Activated B cell treated with CpG ODN at 0.5 μM for 24 hours (primary cell): Measurements from ENCODE around the gene SEMA5A. TPM values are rescaled to one million over a fixed set of nuclear protein-coding genes. Genes with fewer than 3 reads are reported as not detected.

Experiments
- ATAC-seq: fragments of 200-7000 bp; cut with Tn5 transposase; one replicate; pipeline ENCODE4 v1.10.0; 2021; ENCODE audit warnings: low read depth, mild to moderate bottlenecking, moderate library complexity
- CTCF ChIA-PET: fragments of 350-600 bp; sonication (Branson Sonifier 250); formaldehyde crosslinking; loops from one replicate; lab custom pipeline; 2021; ENCODE audit warnings: antibody characterized with exemption; lab: Charles Lee
- POLR2A ChIA-PET: fragments of 350-600 bp; sonication (Branson Sonifier 250); formaldehyde crosslinking; loops from one replicate; lab custom pipeline; 2021; ENCODE audit warnings: antibody characterized with exemption; lab: Charles Lee
- DNase-seq: peaks from one replicate; pipeline ENCODE4 v3.0.0; 2022
- H3K27ac Mint-ChIP-seq: one replicate; pipeline ENCODE4 v1.8.0; 2020; ENCODE audit warnings: mixed read lengths
- H3K27me3 Mint-ChIP-seq: one replicate; pipeline ENCODE4 v1.8.0; 2021; ENCODE audit warnings: mixed read lengths
- H3K36me3 Mint-ChIP-seq: one replicate; pipeline ENCODE4 v1.8.0; 2021; ENCODE audit warnings: low read depth, mixed read lengths
- H3K4me1 Mint-ChIP-seq: one replicate; pipeline ENCODE4 v1.8.0; 2021; ENCODE audit warnings: mixed read lengths
- H3K4me3 Mint-ChIP-seq: one replicate; pipeline ENCODE4 v1.8.0; 2020; ENCODE audit warnings: mild to moderate bottlenecking, mixed read lengths
- H3K9me3 Mint-ChIP-seq: one replicate; pipeline ENCODE4 v1.8.0; 2020; ENCODE audit warnings: mixed read lengths
- intact Hi-C: fragments of 100-400 bp; cut with micrococcal nuclease; formaldehyde crosslinking; loops from one replicate; pipeline ENCODE4 v1.15.1; 2024
- total RNA-seq: library from RNA; stranded (reverse); gene quantifications from 2 replicates; pipeline ENCODE4 v1.2.3, GENCODE V29; 2022
- TF ChIP-seq, protein P1 (sequence below): fragments of 200-600 bp; IDR thresholded peaks from one replicate; pipeline ENCODE4 v1.8.0; 2022; ENCODE audit warnings: antibody characterized with exemption, mild to moderate bottlenecking

Gene SEMA5A
- total RNA-seq, 1 donor from 2014 or later, result not detected

DNA sequence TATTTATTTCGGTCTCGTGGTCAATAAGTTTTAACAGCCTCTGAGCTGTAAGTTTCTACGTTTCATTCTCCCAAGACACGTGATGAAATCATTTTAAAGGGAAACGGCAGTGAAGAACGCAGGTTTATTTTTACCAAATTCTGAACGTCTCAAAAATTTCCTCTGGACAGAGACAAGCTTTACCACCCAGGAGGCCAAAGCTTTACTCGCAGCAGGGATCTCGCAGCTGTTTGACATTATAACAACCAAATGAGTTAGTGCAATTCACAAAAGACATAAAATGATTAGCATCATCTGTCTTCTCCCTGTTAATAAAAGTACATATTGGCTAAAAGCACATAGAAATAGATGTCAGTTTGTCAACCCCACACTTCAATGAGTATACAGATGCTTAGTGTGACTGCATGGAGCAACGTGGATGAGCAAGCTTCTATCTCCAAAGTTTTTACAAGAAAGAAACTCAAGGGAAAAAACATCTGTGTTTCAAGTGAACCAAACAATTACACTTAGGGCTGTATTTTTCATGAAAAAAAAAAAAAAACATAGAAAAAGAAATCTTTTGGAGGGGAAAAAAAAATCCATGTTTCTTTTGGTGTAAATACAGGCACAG is 2.5 kb downstream of the SEMA5A start:
- TF ChIP-seq, protein P1, sequence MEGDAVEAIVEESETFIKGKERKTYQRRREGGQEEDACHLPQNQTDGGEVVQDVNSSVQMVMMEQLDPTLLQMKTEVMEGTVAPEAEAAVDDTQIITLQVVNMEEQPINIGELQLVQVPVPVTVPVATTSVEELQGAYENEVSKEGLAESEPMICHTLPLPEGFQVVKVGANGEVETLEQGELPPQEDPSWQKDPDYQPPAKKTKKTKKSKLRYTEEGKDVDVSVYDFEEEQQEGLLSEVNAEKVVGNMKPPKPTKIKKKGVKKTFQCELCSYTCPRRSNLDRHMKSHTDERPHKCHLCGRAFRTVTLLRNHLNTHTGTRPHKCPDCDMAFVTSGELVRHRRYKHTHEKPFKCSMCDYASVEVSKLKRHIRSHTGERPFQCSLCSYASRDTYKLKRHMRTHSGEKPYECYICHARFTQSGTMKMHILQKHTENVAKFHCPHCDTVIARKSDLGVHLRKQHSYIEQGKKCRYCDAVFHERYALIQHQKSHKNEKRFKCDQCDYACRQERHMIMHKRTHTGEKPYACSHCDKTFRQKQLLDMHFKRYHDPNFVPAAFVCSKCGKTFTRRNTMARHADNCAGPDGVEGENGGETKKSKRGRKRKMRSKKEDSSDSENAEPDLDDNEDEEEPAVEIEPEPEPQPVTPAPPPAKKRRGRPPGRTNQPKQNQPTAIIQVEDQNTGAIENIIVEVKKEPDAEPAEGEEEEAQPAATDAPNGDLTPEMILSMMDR, result no peak
- Mint-ChIP-seq H3K36me3 (no peaks in the 10 kb centered on the region), H3K4me1 (peaks cover 13% of the 10 kb centered on the region), H3K4me3 (no peak overlapping the region), H3K27me3 (peaks cover 23% of the 10 kb centered on the region), H3K27ac (no peak overlapping the region), H3K9me3 (no peaks in the 10 kb centered on the region)
- CTCF ChIA-PET, result interaction anchor here (0.7 kb wide), 1 partner anchor 654 kb away, joined by 4 read pairs; no protein-coding TSS in a partner anchor
- intact Hi-C loops, result no loop called here
- DNase-seq (no peak), ATAC-seq (no peak)
- POLR2A ChIA-PET, result no interaction called here

DNA sequence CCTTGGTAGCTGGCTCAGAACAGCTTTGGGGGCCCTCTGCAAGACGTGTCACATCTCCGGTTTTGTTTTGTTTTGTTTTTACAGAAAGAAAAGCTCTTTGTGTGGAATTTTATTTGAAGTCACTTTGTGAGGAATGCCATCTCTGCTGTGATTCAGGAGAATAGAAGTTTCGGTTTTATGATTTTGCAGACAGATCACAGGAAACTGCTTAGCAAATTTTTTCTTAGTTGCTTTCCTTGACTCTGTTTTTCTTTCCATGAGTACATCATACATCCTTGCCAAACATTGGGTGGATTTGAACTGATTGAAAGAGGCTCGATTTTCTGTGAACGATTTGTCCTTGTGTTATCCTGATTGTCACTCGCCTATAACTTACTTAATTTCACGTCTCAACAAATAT is 5.1 kb downstream of the SEMA5A start:
- Mint-ChIP-seq H3K36me3 (no peaks in the 10 kb centered on the region), H3K4me3 (no peak overlapping the region), H3K27me3 (peaks cover 18% of the 10 kb centered on the region), H3K9me3 (no peaks in the 10 kb centered on the region), H3K4me1 (peaks cover 10% of the 10 kb centered on the region), H3K27ac (no peak overlapping the region)
- TF ChIP-seq, protein P1, result no peak
- ChIA-PET CTCF (no interaction called here), POLR2A (no interaction called here)
- no peak for ATAC-seq
- DNase-seq, result no peak
- intact Hi-C loops, result no loop called here

DNA sequence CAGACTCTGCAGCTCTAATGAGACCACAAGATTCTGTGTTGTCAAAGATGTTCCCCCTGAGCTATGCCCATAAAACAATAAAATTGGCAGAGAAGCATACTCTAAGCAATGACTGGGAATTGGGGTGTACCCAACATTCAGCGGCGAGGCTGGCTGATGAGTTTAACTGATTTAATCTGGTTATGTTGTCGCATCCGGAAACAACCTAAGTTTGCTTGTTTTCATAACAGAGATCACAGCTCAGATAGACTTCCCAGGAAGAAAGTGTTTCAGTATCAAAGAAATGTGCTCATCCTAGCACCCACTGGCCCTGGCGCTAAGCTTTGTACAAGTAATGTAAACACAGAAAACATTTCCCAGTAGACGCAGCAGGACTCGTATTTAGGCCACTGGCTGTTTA is 7.4 kb downstream of the SEMA5A start:
- ATAC-seq (no peak), DNase-seq (no peak)
- no peaks in the 10 kb centered on the region for H3K9me3 Mint-ChIP-seq
- ChIA-PET POLR2A (no interaction called here), CTCF (no interaction called here)
- H3K27ac Mint-ChIP-seq, result no peak overlapping the region
- intact Hi-C loops, result no loop called here
- H3K36me3 Mint-ChIP-seq, result no peaks in the 10 kb centered on the region
- TF ChIP-seq, protein P1, result no peak
- peaks cover 9% of the 10 kb centered on the region for H3K27me3 Mint-ChIP-seq
- H3K4me1 Mint-ChIP-seq, result no peaks in the 10 kb centered on the region
- H3K4me3 Mint-ChIP-seq, result no peak overlapping the region

DNA sequence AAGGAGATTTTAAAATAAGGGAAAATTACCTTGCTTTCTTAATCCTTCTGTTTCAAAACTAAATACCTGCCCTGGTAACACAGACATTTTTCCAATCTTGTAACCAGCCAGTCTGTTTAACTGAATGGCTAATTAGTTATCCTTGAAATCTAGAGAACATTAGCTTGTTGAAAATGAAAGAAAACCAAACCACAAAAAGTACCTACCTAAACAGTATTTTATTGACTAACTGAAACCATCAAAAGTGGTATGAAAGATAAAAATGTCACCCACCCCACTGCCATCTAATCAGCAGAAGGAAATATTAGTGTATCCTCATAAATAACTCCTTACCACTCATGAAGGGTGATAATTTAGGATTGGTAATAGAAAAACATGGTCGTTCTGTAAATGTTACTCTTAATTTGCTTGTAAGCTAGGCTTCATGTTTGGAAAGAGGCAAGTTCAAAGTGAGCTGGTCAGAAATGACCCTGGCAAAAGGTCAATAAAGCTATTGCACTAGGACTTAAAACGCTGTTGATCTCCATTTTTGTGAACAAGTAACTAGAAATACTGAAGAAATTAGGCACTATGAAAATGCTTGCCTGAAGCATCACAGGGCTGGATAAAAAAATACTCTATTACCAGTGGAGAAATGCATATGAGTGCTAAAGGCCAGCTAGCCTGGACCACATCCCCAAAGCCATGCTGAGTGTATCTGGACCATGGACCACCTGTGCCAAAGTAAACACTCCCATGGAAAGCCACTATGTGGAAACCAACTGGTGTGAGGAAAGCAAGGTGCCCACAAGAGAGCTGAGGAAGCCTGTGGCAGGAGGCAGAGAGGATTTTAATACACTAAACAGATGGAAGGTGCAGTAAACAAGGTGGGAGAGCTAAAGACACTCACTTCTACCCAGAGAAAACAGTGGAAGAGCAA is 8.4 kb downstream of the SEMA5A start:
- ChIA-PET CTCF (no interaction called here), POLR2A (no interaction called here)
- no peak overlapping the region for H3K27ac Mint-ChIP-seq
- TF ChIP-seq, protein P1, result no peak
- no peaks in the 10 kb centered on the region for H3K9me3 Mint-ChIP-seq
- H3K27me3 Mint-ChIP-seq, result peaks cover 6% of the 10 kb centered on the region
- intact Hi-C loops, result no loop called here
- no peak overlapping the region for H3K4me3 Mint-ChIP-seq
- no peaks in the 10 kb centered on the region for H3K36me3 Mint-ChIP-seq
- DNase-seq (no peak), ATAC-seq (no peak)
- H3K4me1 Mint-ChIP-seq, result no peaks in the 10 kb centered on the region

DNA sequence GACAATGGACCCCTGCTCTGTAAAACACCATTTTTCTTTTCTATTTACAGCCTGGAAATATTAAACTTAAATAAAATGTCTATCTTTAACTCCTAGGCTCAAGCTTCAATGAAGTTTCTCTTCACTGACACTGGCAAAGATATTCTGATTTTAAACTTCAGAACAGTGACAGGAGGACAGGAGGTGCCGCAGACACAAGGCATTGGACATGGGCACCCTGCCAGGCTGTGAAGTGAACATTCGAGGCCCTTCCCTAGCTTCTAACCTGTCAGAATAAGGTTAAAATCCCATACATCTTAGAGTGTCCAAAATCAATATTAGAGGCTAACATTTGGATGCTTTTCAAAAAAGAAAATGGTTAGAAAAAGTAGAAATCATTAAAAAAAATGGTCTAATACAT is 9.2 kb downstream of the SEMA5A start:
- no peak overlapping the region for H3K27ac Mint-ChIP-seq
- H3K9me3 Mint-ChIP-seq, result no peaks in the 10 kb centered on the region
- H3K36me3 Mint-ChIP-seq, result no peaks in the 10 kb centered on the region
- ChIA-PET POLR2A (no interaction called here), CTCF (no interaction called here)
- ATAC-seq (no peak), DNase-seq (no peak)
- H3K4me3 Mint-ChIP-seq, result no peak overlapping the region
- no peaks in the 10 kb centered on the region for H3K4me1 Mint-ChIP-seq
- intact Hi-C loops, result no loop called here
- peaks cover 4% of the 10 kb centered on the region for H3K27me3 Mint-ChIP-seq
- TF ChIP-seq, protein P1, result no peak
